Measurements from ENCODE around the gene CNTN6.

Gene CNTN6

DNA sequence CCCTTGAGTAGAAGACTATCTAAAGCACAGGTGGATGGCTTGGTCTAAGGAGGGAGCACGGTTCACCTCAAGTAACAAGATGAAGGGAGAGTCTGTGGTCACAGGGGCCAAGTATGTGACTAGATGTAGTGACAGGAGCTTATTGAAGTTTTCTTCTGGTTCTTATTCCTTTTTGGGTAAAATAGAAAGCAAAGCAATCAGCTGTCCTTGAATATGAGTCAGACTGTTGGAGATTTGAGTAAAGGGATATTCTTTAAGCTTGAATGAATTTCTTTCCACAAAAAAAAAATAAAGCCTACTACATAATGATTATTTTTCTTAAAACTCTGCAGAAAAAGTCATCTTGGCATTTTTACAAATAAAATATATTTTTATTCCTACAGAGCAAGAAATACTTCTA is 1.5 kb upstream of the CNTN6 start:
- 43 to 50% methylated on average over 1 of the region's 1 CpG for WGBS, 2 experiments (ENCODE audit: insufficient coverage in 2 of 2)
- no peaks in the 10 kb centered on the region for H3K36me3 ChIP-seq (ENCODE audit: control insufficient read depth, insufficient read depth, low read length)
- H3K4me3 ChIP-seq (ENCODE audit: extremely low read depth, insufficient read depth, low read length, poor library complexity, severe bottlenecking): no peak overlapping the region
- no peak overlapping the region for H3K27ac ChIP-seq (ENCODE audit: low read depth, low read length, severe bottlenecking)
- H3K4me1 ChIP-seq (ENCODE audit: control insufficient read depth, insufficient read depth, low read length, poor library complexity, severe bottlenecking): no peaks in the 10 kb centered on the region
- H3K9me3 ChIP-seq (ENCODE audit: control insufficient read depth, low read length): no peaks in the 10 kb centered on the region

DNA sequence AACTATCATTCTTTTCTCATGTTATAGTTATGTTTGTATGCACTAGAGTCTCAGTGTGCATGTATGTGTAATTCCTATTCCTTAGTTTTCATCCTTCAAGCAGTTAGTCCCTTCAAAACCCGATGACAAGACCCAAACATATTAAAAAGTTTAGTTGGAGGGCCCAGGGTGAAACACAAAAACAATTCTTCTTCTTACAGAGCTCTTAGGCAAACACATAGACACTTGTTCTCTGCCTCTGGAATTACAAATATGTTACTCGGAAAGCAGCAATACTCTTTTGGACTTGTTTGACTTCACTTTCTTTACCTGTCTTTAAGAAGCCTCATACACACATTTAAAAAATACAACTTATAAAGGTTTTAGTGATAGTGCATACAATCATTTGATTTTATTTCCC is 763 bp upstream of the CNTN6 start:
- H3K4me3 ChIP-seq (ENCODE audit: extremely low read depth, insufficient read depth, low read length, poor library complexity, severe bottlenecking): no peak overlapping the region
- H3K36me3 ChIP-seq (ENCODE audit: control insufficient read depth, insufficient read depth, low read length): no peaks in the 10 kb centered on the region
- peaks cover 5% of the 10 kb centered on the region for H3K9me3 ChIP-seq (ENCODE audit: control insufficient read depth, low read length)
- no peaks in the 10 kb centered on the region for H3K4me1 ChIP-seq (ENCODE audit: control insufficient read depth, insufficient read depth, low read length, poor library complexity, severe bottlenecking)
- peak overlapping the region; percentile 64 for H3K27ac ChIP-seq (ENCODE audit: low read depth, low read length, severe bottlenecking)
- 43 to 80% methylated on average over 1 of the region's 2 CpGs for WGBS, 2 experiments (ENCODE audit: insufficient coverage in 2 of 2)

DNA sequence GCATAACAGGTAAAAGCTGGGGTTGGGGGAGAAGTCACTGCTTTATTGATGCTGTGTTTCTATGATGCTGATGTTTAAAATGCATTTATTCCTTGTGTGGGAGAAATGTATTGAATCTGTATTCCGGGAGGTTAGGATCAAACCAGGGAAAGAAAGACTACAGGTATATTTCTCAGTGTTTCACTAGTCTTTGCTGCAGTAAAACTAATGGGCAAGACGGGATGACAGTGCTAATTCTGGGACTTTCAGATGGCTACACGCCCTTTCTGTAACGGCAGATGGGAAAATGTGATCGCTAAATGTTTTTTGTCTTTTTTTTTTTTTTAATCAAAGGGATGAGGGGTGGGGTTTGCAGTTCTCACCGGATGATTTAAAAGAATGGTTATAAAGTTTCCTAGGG is 393 bp downstream of the CNTN6 start:
- peak overlapping the region; percentile 64 for H3K27ac ChIP-seq (ENCODE audit: low read depth, low read length, severe bottlenecking)
- H3K36me3 ChIP-seq (ENCODE audit: control insufficient read depth, insufficient read depth, low read length): no peaks in the 10 kb centered on the region
- peaks cover 5% of the 10 kb centered on the region for H3K9me3 ChIP-seq (ENCODE audit: control insufficient read depth, low read length)
- WGBS, 2 experiments (ENCODE audit: insufficient coverage in 2 of 2): 89 to 94% methylated on average over 5 of the region's 6 CpGs
- no peak overlapping the region for H3K4me3 ChIP-seq (ENCODE audit: extremely low read depth, insufficient read depth, low read length, poor library complexity, severe bottlenecking)
- H3K4me1 ChIP-seq (ENCODE audit: control insufficient read depth, insufficient read depth, low read length, poor library complexity, severe bottlenecking): no peaks in the 10 kb centered on the region

DNA sequence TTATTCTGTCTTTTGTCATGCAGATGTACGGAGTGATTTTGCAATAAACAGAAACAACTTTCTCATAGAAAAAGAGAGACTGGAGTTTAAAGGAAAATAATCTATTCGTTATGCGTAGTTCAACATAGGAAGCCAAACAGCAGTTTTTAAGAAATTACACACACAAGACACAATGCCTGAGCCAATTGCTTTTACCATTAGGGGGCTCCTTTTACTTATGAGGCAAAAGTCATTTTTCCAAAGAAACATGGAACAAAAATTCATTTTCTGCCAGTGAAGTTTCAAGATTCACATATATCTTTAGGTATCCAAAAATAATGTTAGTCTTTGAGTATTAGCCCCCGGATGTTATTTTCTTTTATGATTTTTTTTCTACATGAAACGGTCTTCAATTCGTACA is 10.7 kb downstream of the CNTN6 start:
- no peak overlapping the region for H3K4me3 ChIP-seq (ENCODE audit: extremely low read depth, insufficient read depth, low read length, poor library complexity, severe bottlenecking)
- no peaks in the 10 kb centered on the region for H3K4me1 ChIP-seq (ENCODE audit: control insufficient read depth, insufficient read depth, low read length, poor library complexity, severe bottlenecking)
- H3K9me3 ChIP-seq (ENCODE audit: control insufficient read depth, low read length): no peaks in the 10 kb centered on the region
- 100% methylated on average over 2 of the region's 6 CpGs for WGBS, 2 experiments (ENCODE audit: insufficient coverage in 2 of 2)
- H3K27ac ChIP-seq (ENCODE audit: low read depth, low read length, severe bottlenecking): no peak overlapping the region
- H3K36me3 ChIP-seq (ENCODE audit: control insufficient read depth, insufficient read depth, low read length): no peaks in the 10 kb centered on the region

- WGBS, 2 experiments (ENCODE audit: insufficient coverage in 2 of 2): 86 to 100% methylated on average over 1 to 3 of the region's 8 CpGs
- no peak overlapping the region for H3K27ac ChIP-seq (ENCODE audit: low read depth, low read length, severe bottlenecking)
- no peaks in the 10 kb centered on the region for H3K4me1 ChIP-seq (ENCODE audit: control insufficient read depth, insufficient read depth, low read length, poor library complexity, severe bottlenecking)
- H3K4me3 ChIP-seq (ENCODE audit: extremely low read depth, insufficient read depth, low read length, poor library complexity, severe bottlenecking): no peak overlapping the region
- no peaks in the 10 kb centered on the region for H3K9me3 ChIP-seq (ENCODE audit: control insufficient read depth, low read length)
- no peaks in the 10 kb centered on the region for H3K36me3 ChIP-seq (ENCODE audit: control insufficient read depth, insufficient read depth, low read length)
These were observed 25.1 kb downstream of the CNTN6 start for GRCh38 chr3:1117843-1118473.

DNA sequence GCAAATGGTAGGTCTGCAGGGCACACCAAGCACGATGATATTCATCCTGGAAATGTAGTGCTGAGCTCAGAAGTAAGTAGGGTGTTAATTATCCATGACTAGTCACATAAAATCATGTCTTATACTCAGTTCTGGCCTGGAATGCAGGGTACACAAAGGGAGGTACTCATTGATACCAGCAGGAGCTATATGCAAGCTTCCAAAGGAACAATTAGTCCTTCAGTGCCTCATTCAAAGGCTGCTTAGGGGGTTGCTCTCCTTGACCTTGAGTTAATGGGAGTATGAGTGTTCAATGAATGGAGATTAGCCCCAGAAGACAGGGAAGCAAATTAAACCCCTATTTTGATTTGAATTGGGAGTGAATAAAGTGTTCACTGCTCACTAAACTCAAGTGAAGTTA is 38.3 kb downstream of the CNTN6 start:
- no CpG with 5 or more reads among the region's 1 CpG for WGBS, 2 experiments (ENCODE audit: insufficient coverage in 2 of 2)
- Histone ChIP-seq H3K36me3 (ENCODE audit: control insufficient read depth, insufficient read depth, low read length) (no peaks in the 10 kb centered on the region), H3K9me3 (ENCODE audit: control insufficient read depth, low read length) (peaks cover 3% of the 10 kb centered on the region), H3K27ac (ENCODE audit: low read depth, low read length, severe bottlenecking) (no peak overlapping the region), H3K4me1 (ENCODE audit: control insufficient read depth, insufficient read depth, low read length, poor library complexity, severe bottlenecking) (no peaks in the 10 kb centered on the region), H3K4me3 (ENCODE audit: extremely low read depth, insufficient read depth, low read length, poor library complexity, severe bottlenecking) (no peak overlapping the region)

DNA sequence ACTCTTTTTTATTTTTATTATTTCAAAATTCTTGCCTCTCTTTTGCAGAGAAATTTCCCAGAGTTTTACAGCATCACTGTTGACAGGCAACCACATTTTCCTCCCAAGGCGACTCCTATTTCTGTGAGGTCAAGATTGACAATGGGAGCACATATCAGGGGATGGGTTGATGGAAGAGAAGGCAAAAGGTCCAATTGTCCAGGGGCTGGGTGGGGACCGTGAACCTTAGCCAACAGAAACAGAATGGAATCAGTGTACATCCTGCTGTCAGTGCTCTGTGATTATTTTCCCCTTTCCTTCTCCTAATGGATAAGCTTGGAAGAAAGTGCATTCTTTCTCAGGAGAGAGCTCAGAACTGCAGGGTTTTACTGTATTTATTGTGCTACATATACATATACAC is 42.4 kb downstream of the CNTN6 start:
- Histone ChIP-seq H3K4me3 (ENCODE audit: extremely low read depth, insufficient read depth, low read length, poor library complexity, severe bottlenecking) (no peak overlapping the region), H3K36me3 (ENCODE audit: control insufficient read depth, insufficient read depth, low read length) (no peaks in the 10 kb centered on the region), H3K4me1 (ENCODE audit: control insufficient read depth, insufficient read depth, low read length, poor library complexity, severe bottlenecking) (no peaks in the 10 kb centered on the region), H3K9me3 (ENCODE audit: control insufficient read depth, low read length) (peaks cover 1% of the 10 kb centered on the region), H3K27ac (ENCODE audit: low read depth, low read length, severe bottlenecking) (no peak overlapping the region)
- WGBS, 2 experiments (ENCODE audit: insufficient coverage in 2 of 2): 67% methylated on average over 1 of the region's 2 CpGs; no CpG with 5 or more reads in 1 of the 2 experiments

DNA sequence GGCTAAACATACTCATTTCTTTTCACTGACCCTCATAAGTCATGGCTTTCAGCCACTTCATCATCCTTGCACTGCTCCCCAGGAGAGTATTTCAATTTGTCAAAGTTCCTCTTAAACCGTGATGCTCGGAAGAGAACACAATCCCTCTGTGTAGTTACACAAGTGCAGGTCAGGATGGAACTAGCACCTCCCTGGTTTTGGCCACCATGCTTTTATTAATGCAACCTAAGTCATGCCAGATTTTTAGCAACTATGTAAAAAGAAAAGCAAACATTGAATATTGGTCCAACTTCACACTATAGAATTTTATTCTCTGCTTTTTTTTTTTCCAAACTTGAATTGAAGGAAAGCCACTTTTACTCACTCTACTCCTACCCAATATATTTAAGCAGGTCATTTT is 45.2 kb downstream of the CNTN6 start:
- Histone ChIP-seq H3K4me1 (ENCODE audit: control insufficient read depth, insufficient read depth, low read length, poor library complexity, severe bottlenecking) (no peaks in the 10 kb centered on the region), H3K27ac (ENCODE audit: low read depth, low read length, severe bottlenecking) (no peak overlapping the region)
- WGBS, 2 experiments (ENCODE audit: insufficient coverage in 2 of 2): 67 to 86% methylated on average over 1 to 2 of the region's 2 CpGs

GRCh38 chr3:1139071-1139470 is 46.2 kb downstream of the CNTN6 start:
- WGBS, 2 experiments (ENCODE audit: insufficient coverage in 2 of 2): 0% methylated on average over 1 of the region's 1 CpG
- no peak overlapping the region for H3K27ac ChIP-seq (ENCODE audit: low read depth, low read length, severe bottlenecking)

More for the DNA sequence above, 45.2 kb downstream of the CNTN6 start:
- H3K9me3 ChIP-seq (ENCODE audit: control insufficient read depth, low read length): no peaks in the 10 kb centered on the region
- no peak overlapping the region for H3K4me3 ChIP-seq (ENCODE audit: extremely low read depth, insufficient read depth, low read length, poor library complexity, severe bottlenecking)
- H3K36me3 ChIP-seq (ENCODE audit: control insufficient read depth, insufficient read depth, low read length): no peaks in the 10 kb centered on the region

DNA sequence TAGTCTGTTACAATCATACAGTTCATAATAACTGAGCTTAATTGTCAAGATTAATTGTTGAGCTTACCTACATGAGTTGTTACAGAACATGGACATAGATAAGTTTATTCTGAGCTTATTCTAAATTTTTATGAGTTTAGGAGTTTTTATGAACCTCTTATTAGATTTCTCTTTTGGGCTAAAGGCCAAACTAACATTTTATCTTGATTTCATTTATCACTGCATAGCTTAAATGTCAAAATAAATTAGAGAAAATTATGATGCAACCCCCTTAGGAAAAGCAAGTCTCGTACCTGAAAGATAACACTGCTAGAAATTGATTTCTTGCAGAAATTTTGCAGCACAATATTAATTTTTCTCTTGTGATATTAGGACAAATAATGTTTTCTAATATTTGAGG is 54.5 kb downstream of the CNTN6 start:
- Histone ChIP-seq H3K4me1 (ENCODE audit: control insufficient read depth, insufficient read depth, low read length, poor library complexity, severe bottlenecking) (no peaks in the 10 kb centered on the region), H3K9me3 (ENCODE audit: control insufficient read depth, low read length) (no peaks in the 10 kb centered on the region), H3K27ac (ENCODE audit: low read depth, low read length, severe bottlenecking) (no peak overlapping the region), H3K36me3 (ENCODE audit: control insufficient read depth, insufficient read depth, low read length) (no peaks in the 10 kb centered on the region), H3K4me3 (ENCODE audit: extremely low read depth, insufficient read depth, low read length, poor library complexity, severe bottlenecking) (no peak overlapping the region)
- WGBS, 2 experiments (ENCODE audit: insufficient coverage in 2 of 2): no CpG with 5 or more reads among the region's 1 CpG

More at GRCh38 chr3:1139071-1139470, 46.2 kb downstream of the CNTN6 start:
- no peaks in the 10 kb centered on the region for H3K9me3 ChIP-seq (ENCODE audit: control insufficient read depth, low read length)
- no peak overlapping the region for H3K4me3 ChIP-seq (ENCODE audit: extremely low read depth, insufficient read depth, low read length, poor library complexity, severe bottlenecking)
- no peaks in the 10 kb centered on the region for H3K36me3 ChIP-seq (ENCODE audit: control insufficient read depth, insufficient read depth, low read length)
- no peaks in the 10 kb centered on the region for H3K4me1 ChIP-seq (ENCODE audit: control insufficient read depth, insufficient read depth, low read length, poor library complexity, severe bottlenecking)

DNA sequence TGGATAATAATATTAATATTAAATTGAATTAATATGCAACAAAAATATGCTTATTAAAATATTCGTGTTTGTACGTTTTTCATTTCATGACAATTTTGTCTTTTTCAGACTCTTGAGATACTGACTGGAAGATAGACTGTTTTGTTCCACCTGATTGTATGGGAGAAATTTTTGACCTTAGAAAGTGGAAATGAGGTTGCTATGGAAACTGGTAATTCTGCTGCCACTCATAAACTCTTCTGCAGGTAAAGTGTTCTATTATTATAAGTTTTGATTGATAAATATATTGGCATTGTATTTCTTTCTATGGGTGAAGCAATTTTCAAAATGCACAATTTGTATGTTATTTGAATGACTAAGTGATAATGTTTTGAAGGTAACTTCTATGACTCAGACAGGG is 55.0 kb downstream of the CNTN6 start:
- no peaks in the 10 kb centered on the region for H3K9me3 ChIP-seq (ENCODE audit: control insufficient read depth, low read length)
- H3K27ac ChIP-seq (ENCODE audit: low read depth, low read length, severe bottlenecking): no peak overlapping the region
- H3K4me3 ChIP-seq (ENCODE audit: extremely low read depth, insufficient read depth, low read length, poor library complexity, severe bottlenecking): no peak overlapping the region
- H3K36me3 ChIP-seq (ENCODE audit: control insufficient read depth, insufficient read depth, low read length): no peaks in the 10 kb centered on the region
- no peaks in the 10 kb centered on the region for H3K4me1 ChIP-seq (ENCODE audit: control insufficient read depth, insufficient read depth, low read length, poor library complexity, severe bottlenecking)
- WGBS, 2 experiments (ENCODE audit: insufficient coverage in 2 of 2): no CpG with 5 or more reads among the region's 2 CpGs

Measured in mesodermal cell (in vitro differentiated cells).